Measurements from ENCODE around the gene PRKD1.

The PRKD1 gene

GRCh38 chr14:29558516-29558915 lies 369.1 kb downstream of the PRKD1 start:
- Histone ChIP-seq H3K4me2 (ENCODE audit: low read depth, low read length, poor library complexity, severe bottlenecking) (no peak overlapping the region), H3K36me3 (ENCODE audit: insufficient read depth, low read length) (no peaks in the 10 kb centered on the region), H3K9me2 (replicated peaks; ENCODE audit: low read depth, low read length) (no peaks in the 10 kb centered on the region), H2AFZ (ENCODE audit: low read length) (no peak overlapping the region), H3K4me1 (ENCODE audit: insufficient read depth, low read length, poor library complexity, severe bottlenecking) (no peaks in the 10 kb centered on the region), H3F3A (ENCODE audit: low read depth) (no peaks in the 10 kb centered on the region), H3K9me3 (ENCODE audit: insufficient read depth, low read depth, low read length) (no peaks in the 10 kb centered on the region), H4K20me1 (ENCODE audit: insufficient read depth, low read length, poor library complexity, severe bottlenecking) (no peaks in the 10 kb centered on the region), H3K27me3 (ENCODE audit: insufficient read depth, low read length, poor library complexity, severe bottlenecking) (no peaks in the 10 kb centered on the region), H3K79me2 (ENCODE audit: insufficient read depth, low read length) (no peaks in the 10 kb centered on the region), H3K9ac (ENCODE audit: low read depth, low read length, poor library complexity, severe bottlenecking) (no peak overlapping the region), H3K4me3 (ENCODE audit: low read length, poor library complexity, severe bottlenecking) (no peak overlapping the region)
- TF ChIP-seq EZH2phosphoT487 (IDR thresholded peaks at IDR 0.05; ENCODE audit: borderline replicate concordance) (no peak), CTCF (conservative IDR thresholded peaks at IDR 0.05; ENCODE audit: low read length) (no peak)

GRCh38 chr14:29554335-29554734 lies 373.3 kb downstream of the PRKD1 start:
- Histone ChIP-seq H3K9ac (ENCODE audit: low read depth, low read length, poor library complexity, severe bottlenecking) (no peak overlapping the region), H3K4me1 (ENCODE audit: insufficient read depth, low read length, poor library complexity, severe bottlenecking) (no peaks in the 10 kb centered on the region), H4K20me1 (ENCODE audit: insufficient read depth, low read length, poor library complexity, severe bottlenecking) (no peaks in the 10 kb centered on the region), H3K4me3 (ENCODE audit: low read length, poor library complexity, severe bottlenecking) (no peak overlapping the region), H3K36me3 (ENCODE audit: insufficient read depth, low read length) (no peaks in the 10 kb centered on the region), H3K9me2 (replicated peaks; ENCODE audit: low read depth, low read length) (no peaks in the 10 kb centered on the region), H3K9me3 (ENCODE audit: insufficient read depth, low read depth, low read length) (no peaks in the 10 kb centered on the region), H2AFZ (ENCODE audit: low read length) (no peak overlapping the region), H3K27me3 (ENCODE audit: insufficient read depth, low read length, poor library complexity, severe bottlenecking) (no peaks in the 10 kb centered on the region), H3F3A (ENCODE audit: low read depth) (no peaks in the 10 kb centered on the region), H3K4me2 (ENCODE audit: low read depth, low read length, poor library complexity, severe bottlenecking) (no peak overlapping the region), H3K79me2 (ENCODE audit: insufficient read depth, low read length) (no peaks in the 10 kb centered on the region)
- no peak for TF ChIP-seq CTCF (conservative IDR thresholded peaks at IDR 0.05; ENCODE audit: low read length)
- TF ChIP-seq EZH2phosphoT487 (IDR thresholded peaks at IDR 0.05; ENCODE audit: borderline replicate concordance) = no peak

GRCh38 chr14:29553427-29553826 lies 374.2 kb downstream of the PRKD1 start:
- H3K9me3 ChIP-seq (ENCODE audit: insufficient read depth, low read depth, low read length) = no peaks in the 10 kb centered on the region
- H3K4me1 ChIP-seq (ENCODE audit: insufficient read depth, low read length, poor library complexity, severe bottlenecking) = no peaks in the 10 kb centered on the region
- TF ChIP-seq EZH2phosphoT487 (IDR thresholded peaks at IDR 0.05; ENCODE audit: borderline replicate concordance) = no peak
- TF ChIP-seq CTCF (conservative IDR thresholded peaks at IDR 0.05; ENCODE audit: low read length) = no peak
- no peak overlapping the region for H3K4me2 ChIP-seq (ENCODE audit: low read depth, low read length, poor library complexity, severe bottlenecking)
- H2AFZ ChIP-seq (ENCODE audit: low read length) = no peak overlapping the region
- no peaks in the 10 kb centered on the region for H3K36me3 ChIP-seq (ENCODE audit: insufficient read depth, low read length)
- H4K20me1 ChIP-seq (ENCODE audit: insufficient read depth, low read length, poor library complexity, severe bottlenecking) = no peaks in the 10 kb centered on the region
- H3F3A ChIP-seq (ENCODE audit: low read depth) = no peaks in the 10 kb centered on the region
- no peaks in the 10 kb centered on the region for H3K27me3 ChIP-seq (ENCODE audit: insufficient read depth, low read length, poor library complexity, severe bottlenecking)
- no peaks in the 10 kb centered on the region for H3K9me2 ChIP-seq (replicated peaks; ENCODE audit: low read depth, low read length)
- H3K4me3 ChIP-seq (ENCODE audit: low read length, poor library complexity, severe bottlenecking) = no peak overlapping the region
- H3K79me2 ChIP-seq (ENCODE audit: insufficient read depth, low read length) = no peaks in the 10 kb centered on the region
- no peak overlapping the region for H3K9ac ChIP-seq (ENCODE audit: low read depth, low read length, poor library complexity, severe bottlenecking)
